Neural cell (in vitro differentiated cells): ENCODE measurements around the gene MBD3L2B. TPM values are rescaled to one million over a fixed set of nuclear protein-coding genes. Genes with fewer than 3 reads are reported as not detected.

Source experiments
- H2AFZ ChIP-seq: fragments of 200-600, 300-800 bp; sonication (generic), shearing (Covaris generic); 2 replicates; pipeline ENCODE4 v1.6.0; 2014; ENCODE audit warnings: low read depth, mild to moderate bottlenecking, antibody characterized with exemption, low read length, moderate library complexity
- H3F3A ChIP-seq: fragments of 200-600 bp; shearing (Covaris generic); 2 replicates; pipeline ENCODE4 v1.6.1; 2016; ENCODE audit warnings: mild to moderate bottlenecking, moderate library complexity, mixed read lengths, antibody characterized with exemption, low read length; ENCODE audit not compliant: insufficient read depth, poor library complexity, severe bottlenecking
- H3K27ac ChIP-seq: fragments of 200-600, 300-800 bp; sonication (generic), shearing (Covaris generic); 2 replicates; pipeline ENCODE4 v1.5.1; 2014; ENCODE audit warnings: mild to moderate bottlenecking, low read length, moderate library complexity
- H3K27me3 ChIP-seq: fragments of 300-800, 200-600 bp; sonication (generic), shearing (Covaris generic); 2 replicates; pipeline ENCODE4 v1.6.0; 2014; ENCODE audit warnings: mild to moderate bottlenecking, low read depth, low read length, moderate library complexity; ENCODE audit not compliant: insufficient read depth
- H3K36me3 ChIP-seq: fragments of 300-800, 200-600 bp; sonication (generic), shearing (Covaris generic); 2 replicates; pipeline ENCODE4 v1.5.1; 2014; ENCODE audit warnings: mild to moderate bottlenecking, antibody characterized with exemption, low read length, moderate library complexity; ENCODE audit not compliant: insufficient read depth
- H3K4me2 ChIP-seq: fragments of 300-800, 200-600 bp; sonication (generic), shearing (Covaris generic); 2 replicates; pipeline ENCODE4 v1.6.0; 2014; ENCODE audit warnings: mild to moderate bottlenecking, low read length
- H3K4me3 ChIP-seq: fragments of 300-800, 200-600 bp; sonication (generic), shearing (Covaris generic); 2 replicates; pipeline ENCODE4 v1.5.1; 2014; ENCODE audit warnings: mild to moderate bottlenecking, low read length, moderate library complexity
- H3K79me2 ChIP-seq: fragments of 200-600 bp; shearing (Covaris generic); replicated peaks from 2 replicates; pipeline ENCODE4 v1.6.0; 2014; ENCODE audit warnings: mild to moderate bottlenecking, low read length, moderate library complexity; ENCODE audit not compliant: insufficient read depth
- H3K9ac ChIP-seq: fragments of 300-800, 200-600 bp; sonication (generic), shearing (Covaris generic); 2 replicates; pipeline ENCODE4 v1.6.1; 2016; ENCODE audit warnings: mild to moderate bottlenecking, low read length, mixed read lengths
- H3K9me2 ChIP-seq: fragments of 200-600 bp; shearing (Covaris generic); 2 replicates; pipeline ENCODE4 v1.6.1; 2016; ENCODE audit warnings: mild to moderate bottlenecking, low read length, mixed read lengths; ENCODE audit not compliant: insufficient read depth
- H3K9me3 ChIP-seq: fragments of 200-600, 300-800 bp; sonication (generic), shearing (Covaris generic); 2 replicates; pipeline ENCODE4 v1.6.1; 2016; ENCODE audit warnings: mild to moderate bottlenecking, mixed run types, low read length, moderate library complexity, mixed read lengths
- H4K20me1 ChIP-seq: fragments of 200-600 bp; shearing (Covaris generic); 2 replicates; pipeline ENCODE4 v1.6.1; 2016; ENCODE audit warnings: mild to moderate bottlenecking, mixed run types; ENCODE audit not compliant: insufficient read depth
- EP300 ChIP-seq: fragments of 450-650 bp; conservative IDR thresholded peaks from 2 replicates; pipeline ENCODE4 v1.6.1; 2014; ENCODE audit warnings: antibody characterized with exemption, mild to moderate bottlenecking, moderate library complexity; ENCODE audit not compliant: poor library complexity, severe bottlenecking
- EZH2 ChIP-seq: fragments of 200-600, 300-800 bp; shearing (Covaris generic), sonication (generic); IDR thresholded peaks from 2 replicates; pipeline ENCODE4 v1.6.1; 2014; ENCODE audit warnings: antibody characterized with exemption, low read length, borderline replicate concordance, mild to moderate bottlenecking; ENCODE audit not compliant: insufficient read depth, poor library complexity, severe bottlenecking
- MXI1 ChIP-seq: fragments of 450-650 bp; conservative IDR thresholded peaks from 2 replicates; pipeline ENCODE4 v1.6.1; 2014; ENCODE audit warnings: antibody characterized with exemption, mild to moderate bottlenecking; ENCODE audit not compliant: poor library complexity, severe bottlenecking
- POLR2AphosphoS5 ChIP-seq: IDR thresholded peaks from 2 replicates; pipeline ENCODE4 v1.6.1; 2012
- RAD21 ChIP-seq: fragments of 450-650 bp; conservative IDR thresholded peaks from 2 replicates; pipeline ENCODE4 v1.6.1; 2014; ENCODE audit warnings: antibody characterized with exemption, mild to moderate bottlenecking, moderate library complexity
- REST ChIP-seq: IDR thresholded peaks from 2 replicates; pipeline ENCODE4 v1.6.1; 2012; ENCODE audit warnings: borderline replicate concordance
- SMC3 ChIP-seq: fragments of 450-650 bp; conservative IDR thresholded peaks from 2 replicates; pipeline ENCODE4 v1.6.1; 2014; ENCODE audit warnings: antibody characterized with exemption, mild to moderate bottlenecking, moderate library complexity; ENCODE audit not compliant: poor library complexity
- TAF1 ChIP-seq: IDR thresholded peaks from 2 replicates; pipeline ENCODE4 v1.6.1; 2012; ENCODE audit warnings: low read depth
- polyA plus RNA-seq: library from polyadenylated mRNA; depleted of rRNA; stranded (reverse); fragments of >200 nt; gene quantifications from 2 replicates; pipeline ENCODE4 v1.2.3, GENCODE V29; 2014
- TF ChIP-seq, protein P1 (sequence below): fragments of 450-650 bp; IDR thresholded peaks from 2 replicates; pipeline ENCODE4 v1.5.1; 2014; ENCODE audit warnings: antibody characterized with exemption, mild to moderate bottlenecking, moderate library complexity; ENCODE audit not compliant: poor library complexity, severe bottlenecking

MBD3L2B gene
- polyA plus RNA-seq, 1 donor from 2014 or later, result not detected

DNA sequence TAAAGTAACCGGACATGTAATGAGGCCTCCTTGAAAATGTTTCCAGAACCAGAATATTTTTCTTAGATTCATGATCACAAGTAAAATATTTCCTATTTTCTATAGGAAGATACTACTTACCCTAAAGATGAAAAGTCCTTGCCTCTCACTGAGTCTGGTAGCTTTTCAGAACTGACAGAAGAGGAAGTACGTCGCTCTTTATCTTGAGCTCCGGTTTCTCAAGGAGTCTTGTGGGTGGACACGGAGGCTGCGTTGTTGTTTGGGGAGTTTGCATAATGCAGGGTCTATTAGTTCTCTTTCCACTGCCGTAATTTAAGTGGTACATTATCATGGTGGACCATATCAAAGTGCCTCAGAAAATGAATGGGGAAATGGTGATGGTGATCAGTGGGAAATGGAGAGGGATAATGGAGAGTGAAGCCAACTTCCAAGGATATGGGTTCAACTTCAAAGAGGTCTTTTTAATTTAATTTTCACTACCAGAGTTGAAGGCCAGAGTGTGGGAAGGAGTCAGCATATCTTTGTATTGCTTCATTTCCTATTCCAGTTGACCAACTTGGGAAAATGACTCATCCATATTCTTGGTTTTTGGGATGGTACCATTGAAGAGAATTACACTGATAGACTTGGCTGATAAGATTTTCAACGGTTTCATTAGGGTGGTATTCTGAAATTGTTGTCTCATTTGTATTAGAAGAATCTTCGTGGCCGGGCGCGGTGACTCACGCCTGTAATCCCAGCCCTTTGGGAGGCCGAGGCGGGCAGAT, 23.4 kb downstream of the MBD3L2B start:
- Histone ChIP-seq H3K9me3 (no peaks in the 10 kb centered on the region), H2AFZ (no peak overlapping the region), H3K4me2 (no peak overlapping the region), H3F3A (no peaks in the 10 kb centered on the region), H3K4me3 (no peak overlapping the region), H4K20me1 (no peaks in the 10 kb centered on the region), H3K27me3 (no peaks in the 10 kb centered on the region), H3K27ac (no peak overlapping the region), H3K36me3 (no peaks in the 10 kb centered on the region), H3K9me2 (no peaks in the 10 kb centered on the region), H3K9ac (no peak overlapping the region), H3K79me2 (no peaks in the 10 kb centered on the region)
- TF ChIP-seq TAF1 (no peak), SMC3 (no peak), MXI1 (no peak), POLR2AphosphoS5 (no peak), RAD21 (no peak), EZH2 (no peak), EP300 (no peak), REST (no peak)
- TF ChIP-seq, protein P1, sequence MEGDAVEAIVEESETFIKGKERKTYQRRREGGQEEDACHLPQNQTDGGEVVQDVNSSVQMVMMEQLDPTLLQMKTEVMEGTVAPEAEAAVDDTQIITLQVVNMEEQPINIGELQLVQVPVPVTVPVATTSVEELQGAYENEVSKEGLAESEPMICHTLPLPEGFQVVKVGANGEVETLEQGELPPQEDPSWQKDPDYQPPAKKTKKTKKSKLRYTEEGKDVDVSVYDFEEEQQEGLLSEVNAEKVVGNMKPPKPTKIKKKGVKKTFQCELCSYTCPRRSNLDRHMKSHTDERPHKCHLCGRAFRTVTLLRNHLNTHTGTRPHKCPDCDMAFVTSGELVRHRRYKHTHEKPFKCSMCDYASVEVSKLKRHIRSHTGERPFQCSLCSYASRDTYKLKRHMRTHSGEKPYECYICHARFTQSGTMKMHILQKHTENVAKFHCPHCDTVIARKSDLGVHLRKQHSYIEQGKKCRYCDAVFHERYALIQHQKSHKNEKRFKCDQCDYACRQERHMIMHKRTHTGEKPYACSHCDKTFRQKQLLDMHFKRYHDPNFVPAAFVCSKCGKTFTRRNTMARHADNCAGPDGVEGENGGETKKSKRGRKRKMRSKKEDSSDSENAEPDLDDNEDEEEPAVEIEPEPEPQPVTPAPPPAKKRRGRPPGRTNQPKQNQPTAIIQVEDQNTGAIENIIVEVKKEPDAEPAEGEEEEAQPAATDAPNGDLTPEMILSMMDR, result no peak

DNA sequence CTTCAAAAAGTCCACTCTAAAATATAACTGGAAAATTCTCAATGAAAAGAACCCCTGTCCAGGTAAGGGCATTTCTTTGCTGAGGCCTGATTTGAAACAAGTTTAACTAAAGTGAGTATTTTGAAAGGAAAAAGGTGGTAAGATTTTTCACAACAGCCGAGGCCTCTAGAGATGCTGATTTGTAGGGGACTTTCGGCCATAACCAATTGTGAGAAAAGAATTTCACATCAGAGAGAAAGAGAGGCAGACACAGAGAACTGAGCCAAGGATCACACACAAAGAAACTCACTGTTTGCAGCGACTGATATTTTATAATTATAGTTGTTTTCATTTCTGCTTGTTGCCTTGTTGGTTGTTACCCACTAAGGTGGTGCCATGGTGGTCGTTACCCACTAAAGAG, 24.4 kb downstream of the MBD3L2B start:
- Histone ChIP-seq H3K4me2 (no peak overlapping the region), H3K9me3 (no peaks in the 10 kb centered on the region), H3K4me3 (no peak overlapping the region), H3K79me2 (no peaks in the 10 kb centered on the region), H4K20me1 (no peaks in the 10 kb centered on the region), H3K27ac (no peak overlapping the region), H3K27me3 (no peaks in the 10 kb centered on the region), H2AFZ (no peak overlapping the region), H3F3A (no peaks in the 10 kb centered on the region), H3K9ac (no peak overlapping the region), H3K9me2 (no peaks in the 10 kb centered on the region), H3K36me3 (no peaks in the 10 kb centered on the region)
- TF ChIP-seq, protein P1, result no peak
- TF ChIP-seq EZH2 (no peak), TAF1 (no peak), MXI1 (no peak), RAD21 (no peak)
